NK-92 (cell line): Measurements from ENCODE around the gene STAT6.
"Not testable (repeated sequence)": the region's sequence is repeated elsewhere in the genome, so short reads cannot be mapped to it uniquely, and the experiment has no call there.

Experiments
- DNase-seq: peaks from one replicate; lab custom pipeline; 2025; ENCODE audit not compliant: unreplicated experiment; lab: John Stamatoyannopoulos, UW

Gene STAT6

GRCh38 chr12:57127726-57128518 lies 16.8 kb upstream of the STAT6 start, which contains the start of gene LRP1:
Gene LRP1 (plus strand): TSS chr12:57128483. CDS start chr12:57128965, 482 bp downstream.
- no peak for DNase-seq

GRCh38 chr12:57127101-57127725 lies 16.1 kb upstream of the STAT6 start:
- DNase-seq, result no peak

GRCh38 chr12:57126561-57126960 lies 15.4 kb upstream of the STAT6 start:
- DNase-seq, result no peak

- DNase-seq, result no peak
These were observed 14.9 kb upstream of the STAT6 start for GRCh38 chr12:57126061-57126460.

- no peak for DNase-seq
These were observed 13.2 kb upstream of the STAT6 start for GRCh38 chr12:57124261-57124877.

GRCh38 chr12:57123813-57124212 lies 12.7 kb upstream of the STAT6 start:
- no peak for DNase-seq

DNA sequence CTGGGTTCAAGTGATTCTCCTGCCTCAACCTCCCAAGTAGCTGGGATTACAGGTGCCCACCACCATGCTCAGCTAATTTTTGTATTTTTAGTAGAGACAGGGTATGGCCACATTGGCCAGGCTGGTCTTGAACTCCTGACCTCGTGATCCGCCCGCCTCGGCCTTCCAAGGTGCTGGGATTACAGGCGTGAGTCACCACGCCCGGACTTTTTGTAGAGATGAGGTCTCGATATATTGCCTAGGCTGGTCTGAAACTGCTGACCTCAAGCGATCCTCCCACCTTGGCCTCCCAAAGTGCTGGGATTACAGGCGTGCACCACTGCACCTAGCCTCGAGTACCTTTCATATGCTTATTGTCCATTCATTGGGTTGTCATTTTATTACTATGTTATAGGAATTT lies 9.6 kb upstream of the STAT6 start:
- not testable (repeated sequence) for DNase-seq

DNA sequence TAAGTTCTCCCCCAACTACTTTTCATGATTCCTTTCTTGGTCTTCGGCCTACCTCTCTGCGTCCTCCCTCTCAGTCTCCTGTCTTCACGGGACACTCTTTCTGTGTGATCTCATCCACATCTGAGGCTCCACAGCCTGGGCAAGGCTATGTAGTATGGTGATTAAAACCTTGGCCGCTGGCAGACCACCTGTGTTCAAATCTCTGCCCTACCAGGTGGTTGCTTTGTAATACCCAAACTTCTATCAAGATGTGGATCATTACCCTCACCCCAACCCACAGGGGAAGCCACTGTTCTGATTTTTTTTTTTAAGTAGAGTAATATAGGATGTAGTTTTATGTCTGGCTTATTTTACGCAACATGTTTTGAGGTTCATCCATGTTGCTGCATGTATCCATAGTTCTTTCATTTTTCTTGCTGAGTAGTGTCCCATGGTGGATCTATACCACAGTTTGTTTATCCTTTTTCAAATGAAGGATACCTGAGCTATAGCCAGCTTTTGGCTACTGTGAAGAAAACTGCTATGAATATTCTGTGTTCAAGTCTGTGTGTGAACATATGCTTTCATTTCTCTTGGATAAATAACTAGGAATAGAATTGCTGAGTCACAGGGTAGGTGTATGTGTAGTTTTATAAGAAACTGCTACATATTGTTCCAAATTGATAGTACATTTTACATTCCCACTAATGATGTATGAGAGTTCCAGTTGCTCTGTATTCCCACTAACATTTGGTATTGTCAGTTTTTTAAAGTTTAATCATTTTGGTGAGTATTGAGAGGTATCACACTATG lies 8.3 kb upstream of the STAT6 start:
- no peak for DNase-seq

DNA sequence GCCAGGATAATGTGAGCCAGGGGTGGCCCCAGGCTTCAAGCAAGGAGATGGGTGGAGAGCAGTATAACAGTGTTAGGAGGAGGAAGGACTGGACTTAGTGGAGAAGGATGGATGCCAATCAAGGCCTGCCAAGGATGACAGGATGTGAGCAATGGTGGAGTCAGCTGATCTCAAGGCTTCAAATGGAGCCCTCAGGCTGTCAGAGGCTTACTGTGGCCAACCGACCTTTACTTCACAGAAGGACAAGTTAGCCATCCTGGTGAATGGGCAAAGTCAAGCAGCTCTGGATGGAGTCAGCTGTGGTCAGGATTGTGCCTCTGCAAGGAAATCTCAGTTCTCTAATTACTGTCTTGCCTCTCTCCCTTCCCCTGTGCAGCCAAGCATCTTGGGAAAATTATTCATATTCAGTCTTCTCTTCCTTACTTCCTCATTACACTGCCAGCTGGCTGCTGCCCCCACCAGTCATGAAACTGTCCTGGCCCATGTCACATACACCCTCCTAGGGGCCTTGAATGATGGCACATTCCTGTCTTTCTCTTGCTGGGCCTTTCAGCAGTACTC lies 7.6 kb upstream of the STAT6 start:
- DNase-seq, result no peak

GRCh38 chr12:57116580-57117281 lies 5.6 kb upstream of the STAT6 start:
- no peak for DNase-seq

DNA sequence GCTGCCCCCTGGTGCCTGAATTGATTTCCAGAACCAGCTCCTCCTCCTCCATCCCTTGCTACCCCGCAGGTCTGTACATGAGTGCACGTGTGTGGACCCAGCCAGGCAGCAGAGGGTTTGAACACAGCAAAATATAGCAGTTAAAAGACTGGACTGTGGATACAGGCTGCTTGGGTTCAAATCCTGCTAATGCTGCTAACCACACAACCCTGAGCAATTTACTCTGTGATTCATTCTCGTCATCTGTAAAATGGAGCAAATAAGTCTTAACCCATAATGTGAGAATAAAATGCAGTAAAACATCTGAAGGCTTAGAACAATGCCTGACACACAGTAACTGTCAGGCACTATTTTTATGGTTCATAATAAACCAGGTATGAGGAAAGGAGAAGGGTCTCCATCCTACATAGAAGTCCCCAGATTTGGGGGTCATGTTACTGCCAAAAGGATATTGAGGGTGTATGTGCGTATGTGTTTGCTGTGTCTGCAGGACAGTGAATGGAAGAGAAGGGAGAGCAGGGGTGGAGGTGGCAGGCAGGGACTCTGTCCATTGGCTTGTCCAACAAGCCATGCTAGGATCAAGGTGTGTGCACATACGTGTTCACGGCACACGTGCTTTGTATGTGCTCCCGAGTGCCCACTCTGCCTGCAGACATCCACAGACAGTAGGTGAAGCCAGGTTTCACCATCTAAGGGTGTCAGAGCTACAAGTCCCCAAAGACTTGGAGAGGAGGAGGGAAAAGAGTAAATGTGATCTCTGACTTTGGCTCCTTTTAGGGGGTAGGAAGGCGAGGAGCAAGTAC lies 1.5 kb upstream of the STAT6 start:
- no peak for DNase-seq

DNA sequence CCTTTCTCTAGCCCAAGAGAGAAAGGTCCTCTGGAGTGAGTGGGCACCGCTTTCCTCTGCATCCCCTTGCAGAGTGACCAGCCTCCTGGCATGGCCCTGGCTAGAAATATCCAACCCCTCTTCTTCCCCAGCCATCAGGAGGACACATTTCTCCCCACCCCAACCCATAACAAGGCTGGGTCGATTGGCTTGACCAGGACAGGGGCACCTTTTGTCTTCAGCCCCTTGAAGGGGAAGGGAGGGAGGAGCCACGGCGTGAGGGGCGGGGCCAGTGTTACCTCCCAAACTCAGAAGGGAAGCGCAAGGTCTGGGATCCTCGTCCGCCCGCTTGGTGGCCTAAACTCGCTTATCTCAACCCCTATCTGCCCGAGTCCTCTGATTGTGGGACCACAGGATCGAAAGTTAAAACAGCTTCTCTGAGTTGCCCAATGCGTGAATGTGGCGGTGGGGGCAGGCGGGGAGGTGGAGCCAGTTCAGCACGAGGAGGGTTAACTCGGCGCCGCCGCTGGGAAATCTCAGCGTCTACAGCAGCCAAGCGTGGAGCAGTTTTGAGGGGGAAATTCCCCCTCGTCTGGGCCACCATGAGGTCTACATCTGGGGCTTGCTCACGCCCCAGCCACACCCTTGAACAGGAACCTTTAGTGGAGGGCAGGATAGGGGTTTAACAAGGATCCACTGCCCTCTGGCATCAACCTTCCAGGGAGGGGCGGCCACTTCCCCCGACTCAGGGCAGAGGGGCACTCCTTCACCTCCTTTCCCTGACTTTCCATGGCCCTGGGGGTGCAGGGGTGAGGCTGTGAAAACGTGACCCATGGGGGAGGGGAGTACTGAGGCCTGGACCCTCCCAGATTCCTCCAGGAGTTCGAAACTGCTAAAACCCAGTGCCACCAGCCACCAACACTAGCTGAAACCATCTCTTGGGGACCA lies 795 bp downstream of the STAT6 start:
- DNase-seq, result no peak

DNA sequence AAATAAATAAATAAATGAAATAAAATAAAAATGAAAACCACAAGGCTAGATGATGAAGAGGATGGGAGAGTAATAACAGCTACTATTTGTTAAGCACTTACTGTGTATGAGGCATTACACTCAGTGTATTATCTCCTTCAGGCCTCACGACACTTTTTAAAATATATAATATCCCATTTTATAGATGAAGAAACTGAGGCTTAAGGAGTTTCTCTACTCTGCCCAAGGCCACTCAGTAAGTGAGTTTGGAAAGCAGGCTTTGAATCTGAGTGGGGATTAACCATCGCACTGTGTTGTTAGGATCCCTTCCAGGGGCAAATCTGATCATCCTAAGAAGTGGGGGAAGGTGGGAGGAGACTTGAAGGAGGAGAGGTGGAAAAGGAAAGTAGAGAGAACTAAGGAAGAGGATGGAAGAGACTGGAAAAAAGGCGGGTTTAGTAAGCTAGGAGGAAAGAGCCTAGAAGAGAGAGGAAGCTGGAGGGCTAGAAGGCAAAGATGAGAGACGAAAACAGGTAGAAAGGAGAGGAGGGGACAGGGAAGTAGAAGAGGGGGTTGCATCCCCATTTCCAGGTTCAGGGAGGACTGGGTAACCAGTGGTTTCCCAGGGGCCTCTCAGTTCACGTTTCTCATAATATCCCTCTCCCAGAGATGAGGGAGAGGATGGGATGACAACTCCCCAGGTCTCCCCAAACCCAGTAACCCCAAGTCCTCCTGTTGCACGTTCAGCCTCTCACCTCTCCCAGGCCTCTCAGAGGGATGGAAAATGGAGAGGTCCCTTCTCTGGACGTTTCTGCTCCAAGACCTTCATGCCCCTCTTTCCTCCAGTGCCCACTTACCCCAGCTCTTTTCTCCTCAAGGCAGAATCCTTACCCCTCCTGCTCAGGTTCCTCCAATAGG lies 1.7 kb downstream of the STAT6 start:
- no peak for DNase-seq

GRCh38 chr12:57107456-57108155 lies 3.6 kb downstream of the STAT6 start:
- DNase-seq, result no peak

GRCh38 chr12:57106021-57106708 lies 5.0 kb downstream of the STAT6 start:
- no peak for DNase-seq

GRCh38 chr12:57105011-57105753 lies 6.0 kb downstream of the STAT6 start:
- DNase-seq, result no peak
